HepG2 (cell line): ENCODE results near the gene SLC25A38. TPM values are rescaled to one million over a fixed set of nuclear protein-coding genes. Genes with fewer than 3 reads are reported as not detected.
A peak's percentile ranks its signal among the peaks of the same experiment; 100 is the strongest.

ENCODE experiments used
- GFI1 ChIP-seq: sonication (generic); formaldehyde crosslinking; IDR thresholded peaks from 2 replicates; pipeline ENCODE4 v1.5.0; 2020; ENCODE audit warnings: missing genetic modification reagents, mild to moderate bottlenecking, borderline replicate concordance
- KAT2B ChIP-seq: fragments of 150-350 bp; IDR thresholded peaks from 2 replicates; pipeline ENCODE4 v1.6.1; 2014; ENCODE audit warnings: low read depth, low read length, borderline replicate concordance
- KDM5A ChIP-seq: fragments of 200-600 bp; sonication (generic); IDR thresholded peaks from 2 replicates; pipeline ENCODE4 v1.7.0; 2018; ENCODE audit warnings: antibody characterized with exemption, mild to moderate bottlenecking, low read length, borderline replicate concordance
- MED1 ChIP-seq: sonication (generic); formaldehyde crosslinking; IDR thresholded peaks from 2 replicates; pipeline ENCODE4 v1.4.0; 2020; ENCODE audit warnings: missing genetic modification reagents
- NFATC3 ChIP-seq: sonication (generic); formaldehyde crosslinking; IDR thresholded peaks from 2 replicates; pipeline ENCODE4 v1.5.1; 2020; ENCODE audit warnings: mild to moderate bottlenecking, missing genetic modification reagents
- NKX3-1 ChIP-seq: sonication (generic); formaldehyde crosslinking; IDR thresholded peaks from 2 replicates; pipeline ENCODE4 v1.5.0; 2020; ENCODE audit warnings: missing genetic modification reagents
- NR2F2 ChIP-seq: IDR thresholded peaks from 2 replicates; pipeline ENCODE4 v1.6.1; 2012; ENCODE audit warnings: low read depth, inconsistent platforms, borderline replicate concordance
- POGZ ChIP-seq: sonication (generic); formaldehyde crosslinking; IDR thresholded peaks from 2 replicates; pipeline ENCODE4 v1.4.0; 2020; ENCODE audit warnings: mild to moderate bottlenecking, missing genetic modification reagents
- REPIN1 ChIP-seq: sonication (generic); formaldehyde crosslinking; IDR thresholded peaks from 2 replicates; pipeline ENCODE4 v1.8.0; 2022; ENCODE audit warnings: missing genetic modification reagents, low read depth, mild to moderate bottlenecking, borderline replicate concordance
- RXRA ChIP-seq: sonication (generic); formaldehyde crosslinking; IDR thresholded peaks from 2 replicates; pipeline ENCODE4 v1.5.1; 2020; ENCODE audit warnings: missing genetic modification reagents
- SOX6 ChIP-seq, 2 experiments: fragments of 450-650 bp in 1 of 2; sonication (generic) in 1 of 2; formaldehyde crosslinking in 1 of 2; IDR thresholded peaks; 2 replicates each; pipeline versions ENCODE4 v1.4.0 to v1.6.1; 2017 to 2020; ENCODE audit warnings: antibody characterized with exemption in 1 of 2, mild to moderate bottlenecking in 1 of 2, missing genetic modification reagents in 1 of 2
- TOPORS ChIP-seq: sonication (generic); formaldehyde crosslinking; IDR thresholded peaks from 2 replicates; pipeline ENCODE4 v1.8.0; 2023; ENCODE audit warnings: mild to moderate bottlenecking, missing genetic modification reagents
- ZNF264 ChIP-seq: sonication (generic); formaldehyde crosslinking; IDR thresholded peaks from 2 replicates; pipeline ENCODE4 v1.4.0; 2020; ENCODE audit warnings: missing genetic modification reagents
- ZNF547 ChIP-seq: sonication (generic); formaldehyde crosslinking; IDR thresholded peaks from 2 replicates; pipeline ENCODE4 v1.5.1; 2020; ENCODE audit warnings: mild to moderate bottlenecking, missing genetic modification reagents
- ZNF549 ChIP-seq: sonication (generic); formaldehyde crosslinking; IDR thresholded peaks from 2 replicates; pipeline ENCODE4 v1.5.0; 2020; ENCODE audit warnings: missing genetic modification reagents
- ZNF709 ChIP-seq: sonication (generic); formaldehyde crosslinking; IDR thresholded peaks from 2 replicates; pipeline ENCODE4 v1.5.0; 2020; ENCODE audit warnings: mild to moderate bottlenecking, missing genetic modification reagents
- ZNF775 ChIP-seq: sonication (generic); formaldehyde crosslinking; IDR thresholded peaks from 2 replicates; pipeline ENCODE4 v1.4.0; 2020; ENCODE audit warnings: missing genetic modification reagents, mild to moderate bottlenecking, moderate library complexity, borderline replicate concordance
- ZNF776 ChIP-seq: sonication (generic); formaldehyde crosslinking; IDR thresholded peaks from 2 replicates; pipeline ENCODE4 v1.4.0; 2020; ENCODE audit warnings: mild to moderate bottlenecking, missing genetic modification reagents
- ZSCAN9 ChIP-seq: IDR thresholded peaks from 2 replicates; pipeline ENCODE4 v1.6.1; 2016; ENCODE audit warnings: borderline replicate concordance
- polyA plus RNA-seq, 8 experiments: library from polyadenylated mRNA; depleted of rRNA in 3 of 8; stranded (reverse) in 7 of 8; unstranded in 1 of 8; fragments of >200 nt; fragmentation: Illumina TruSeq in 4 of 8; extraction: Trizol in 4 of 8; gene quantifications; 2 replicates each; pipeline versions ENCODE4 v1.2.1 to v1.2.3, GENCODE V29; 2011 to 2016; ENCODE audit warnings: low read depth in 4 of 8, missing spikeins in 1 of 8, mixed read lengths in 1 of 8; ENCODE audit not compliant: insufficient read depth in 1 of 8
- total RNA-seq, 5 experiments: library from RNA; depleted of rRNA; stranded (reverse); fragments of >200 nt; fragmentation: Illumina TruSeq; extraction: Trizol; gene quantifications; 2 replicates each; pipeline ENCODE4 v1.2.3, GENCODE V29; 2016; ENCODE audit warnings: low read depth in 1 of 5
- TF ChIP-seq, protein P1 (sequence below): IDR thresholded peaks from 2 replicates; pipeline ENCODE4 v1.6.1; 2012; ENCODE audit warnings: low read depth, low read length, improper control_type of control experiment
- TF ChIP-seq, protein P2 (sequence below): IDR thresholded peaks from 2 replicates; pipeline ENCODE4 v1.6.1; 2012; ENCODE audit warnings: inconsistent platforms
- TF ChIP-seq, protein P3 (sequence below): sonication (generic); formaldehyde crosslinking; IDR thresholded peaks from 2 replicates; pipeline ENCODE4 v1.4.0; 2020; ENCODE audit warnings: mild to moderate bottlenecking, missing genetic modification reagents

The SLC25A38 gene
- total and polyA plus RNA-seq, 2 of the 13 experiments (the other 11 are each of a cell fraction or from before 2014, with no cell fraction given): 32.5 to 35.4 TPM

DNA sequence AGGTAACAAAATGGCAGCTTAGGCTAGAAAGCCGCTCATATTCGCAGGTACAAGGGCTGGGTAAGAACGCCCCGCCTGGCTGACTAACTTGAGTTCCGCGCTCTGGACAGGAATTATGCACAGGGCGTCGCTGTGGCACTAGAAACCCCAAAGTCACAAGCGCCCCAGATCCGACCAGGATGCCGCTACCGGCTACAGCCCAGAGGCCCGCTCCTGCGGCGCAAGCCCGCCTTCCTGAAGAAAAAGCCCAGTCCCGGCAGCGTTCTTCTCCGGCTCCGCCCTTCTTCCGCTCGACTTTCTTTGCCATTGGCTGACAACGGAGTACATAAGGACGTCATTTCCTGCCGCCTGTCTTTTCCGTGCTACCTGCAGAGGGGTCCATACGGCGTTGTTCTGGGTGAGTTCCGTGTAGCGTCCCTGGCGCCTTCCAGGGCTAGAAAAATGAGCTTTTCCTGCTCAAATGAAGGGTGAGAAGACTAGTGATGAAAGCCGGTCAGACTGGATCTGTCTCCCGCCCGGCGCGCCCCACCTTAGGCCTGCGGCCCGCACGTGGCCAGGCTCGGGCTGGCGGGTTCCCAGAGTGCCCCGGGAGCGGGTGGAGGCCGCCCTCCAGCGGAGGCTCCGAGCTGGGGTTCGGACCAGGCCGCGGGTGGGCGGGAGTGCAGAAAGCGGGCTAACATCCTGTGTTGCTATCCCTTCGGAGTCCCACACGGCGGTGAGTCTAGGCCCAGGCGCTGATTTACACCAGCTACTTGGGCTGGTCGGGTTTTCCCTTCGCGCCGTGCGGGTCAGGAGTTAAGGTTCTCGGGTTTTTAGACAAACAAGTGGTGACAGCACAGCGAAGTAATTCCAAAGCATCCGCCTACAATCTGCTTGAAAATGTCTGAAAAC is 23.4 kb downstream of the SLC25A38 start, which contains the start of gene RPSA (continued):
- TF ChIP-seq TOPORS (CRISPR knock-in tag) (peak; percentile 73; the same call in 1 of the 2 replicates), SOX6 (IDR thresholded peaks at IDR 0.05) (no peak), SOX6 (CRISPR knock-in tag; IDR thresholded peaks at IDR 0.05) (peak; percentile 56), REPIN1 (CRISPR knock-in tag) (peak; percentile 92), KAT2B (no peak), NKX3-1 (CRISPR knock-in tag) (peak; percentile 80; the same call in 1 of the 2 replicates), ZNF549 (CRISPR knock-in tag) (peak; percentile 49; the same call in 1 of the 2 replicates), POGZ (CRISPR knock-in tag) (peak; percentile 93), KDM5A (no peak; the same call in 1 of the 2 replicates), ZNF775 (CRISPR knock-in tag) (no peak), ZNF709 (CRISPR knock-in tag) (peak; percentile 86; the same call in 1 of the 2 replicates), ZSCAN9 (CRISPR knock-in tag) (peak; percentile 72; the same call in 1 of the 2 replicates), RXRA (CRISPR knock-in tag) (peak; percentile 70; the same call in 1 of the 2 replicates), NR2F2 (0 out of 2 replicates have a peak, but pooled peaks have one; percentile 14), MED1 (peak; percentile 49; the same call in 1 of the 2 replicates), ZNF264 (CRISPR knock-in tag) (peak; percentile 48; the same call in 1 of the 2 replicates), ZNF547 (CRISPR knock-in tag) (peak; percentile 93), NFATC3 (CRISPR knock-in tag) (peak; percentile 86; the same call in 1 of the 2 replicates), GFI1 (CRISPR knock-in tag) (peak; percentile 42; the same call in 1 of the 2 replicates), ZNF776 (CRISPR knock-in tag) (peak; percentile 71; the same call in 1 of the 2 replicates)
- TF ChIP-seq, protein P1, sequence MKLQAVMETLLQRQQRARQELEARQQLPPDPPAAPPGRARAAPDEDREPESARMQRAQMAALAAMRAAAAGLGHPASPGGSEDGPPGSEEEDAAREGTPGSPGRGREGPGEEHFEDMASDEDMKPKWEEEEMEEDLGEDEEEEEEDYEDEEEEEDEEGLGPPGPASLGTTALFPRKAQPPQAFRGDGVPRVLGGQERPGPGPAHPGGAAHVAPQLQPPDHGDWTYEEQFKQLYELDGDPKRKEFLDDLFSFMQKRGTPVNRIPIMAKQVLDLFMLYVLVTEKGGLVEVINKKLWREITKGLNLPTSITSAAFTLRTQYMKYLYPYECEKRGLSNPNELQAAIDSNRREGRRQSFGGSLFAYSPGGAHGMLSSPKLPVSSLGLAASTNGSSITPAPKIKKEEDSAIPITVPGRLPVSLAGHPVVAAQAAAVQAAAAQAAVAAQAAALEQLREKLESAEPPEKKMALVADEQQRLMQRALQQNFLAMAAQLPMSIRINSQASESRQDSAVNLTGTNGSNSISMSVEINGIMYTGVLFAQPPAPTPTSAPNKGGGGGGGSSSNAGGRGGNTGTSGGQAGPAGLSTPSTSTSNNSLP: no peak
- TF ChIP-seq, protein P2, sequence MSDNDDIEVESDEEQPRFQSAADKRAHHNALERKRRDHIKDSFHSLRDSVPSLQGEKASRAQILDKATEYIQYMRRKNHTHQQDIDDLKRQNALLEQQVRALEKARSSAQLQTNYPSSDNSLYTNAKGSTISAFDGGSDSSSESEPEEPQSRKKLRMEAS: peak; percentile 99
- TF ChIP-seq, protein P3, sequence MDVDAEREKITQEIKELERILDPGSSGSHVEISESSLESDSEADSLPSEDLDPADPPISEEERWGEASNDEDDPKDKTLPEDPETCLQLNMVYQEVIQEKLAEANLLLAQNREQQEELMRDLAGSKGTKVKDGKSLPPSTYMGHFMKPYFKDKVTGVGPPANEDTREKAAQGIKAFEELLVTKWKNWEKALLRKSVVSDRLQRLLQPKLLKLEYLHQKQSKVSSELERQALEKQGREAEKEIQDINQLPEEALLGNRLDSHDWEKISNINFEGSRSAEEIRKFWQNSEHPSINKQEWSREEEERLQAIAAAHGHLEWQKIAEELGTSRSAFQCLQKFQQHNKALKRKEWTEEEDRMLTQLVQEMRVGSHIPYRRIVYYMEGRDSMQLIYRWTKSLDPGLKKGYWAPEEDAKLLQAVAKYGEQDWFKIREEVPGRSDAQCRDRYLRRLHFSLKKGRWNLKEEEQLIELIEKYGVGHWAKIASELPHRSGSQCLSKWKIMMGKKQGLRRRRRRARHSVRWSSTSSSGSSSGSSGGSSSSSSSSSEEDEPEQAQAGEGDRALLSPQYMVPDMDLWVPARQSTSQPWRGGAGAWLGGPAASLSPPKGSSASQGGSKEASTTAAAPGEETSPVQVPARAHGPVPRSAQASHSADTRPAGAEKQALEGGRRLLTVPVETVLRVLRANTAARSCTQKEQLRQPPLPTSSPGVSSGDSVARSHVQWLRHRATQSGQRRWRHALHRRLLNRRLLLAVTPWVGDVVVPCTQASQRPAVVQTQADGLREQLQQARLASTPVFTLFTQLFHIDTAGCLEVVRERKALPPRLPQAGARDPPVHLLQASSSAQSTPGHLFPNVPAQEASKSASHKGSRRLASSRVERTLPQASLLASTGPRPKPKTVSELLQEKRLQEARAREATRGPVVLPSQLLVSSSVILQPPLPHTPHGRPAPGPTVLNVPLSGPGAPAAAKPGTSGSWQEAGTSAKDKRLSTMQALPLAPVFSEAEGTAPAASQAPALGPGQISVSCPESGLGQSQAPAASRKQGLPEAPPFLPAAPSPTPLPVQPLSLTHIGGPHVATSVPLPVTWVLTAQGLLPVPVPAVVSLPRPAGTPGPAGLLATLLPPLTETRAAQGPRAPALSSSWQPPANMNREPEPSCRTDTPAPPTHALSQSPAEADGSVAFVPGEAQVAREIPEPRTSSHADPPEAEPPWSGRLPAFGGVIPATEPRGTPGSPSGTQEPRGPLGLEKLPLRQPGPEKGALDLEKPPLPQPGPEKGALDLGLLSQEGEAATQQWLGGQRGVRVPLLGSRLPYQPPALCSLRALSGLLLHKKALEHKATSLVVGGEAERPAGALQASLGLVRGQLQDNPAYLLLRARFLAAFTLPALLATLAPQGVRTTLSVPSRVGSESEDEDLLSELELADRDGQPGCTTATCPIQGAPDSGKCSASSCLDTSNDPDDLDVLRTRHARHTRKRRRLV (CRISPR knock-in tag): peak; percentile 80
